ENCODE results near the gene GABRG3. TPM values are rescaled to one million over a fixed set of nuclear protein-coding genes. Genes with fewer than 3 reads are reported as not detected.

GABRG3 gene
- polyA plus RNA-seq, 3 donors = 0.92 to 2.1 (median 1.2) TPM

- no peak for DNase-seq (ENCODE audit: extremely low read depth in 1 of 11, low read depth in 9 of 11, low spot score in 4 of 11)
Measured at GRCh38 chr15:27414168-27414870, 443.3 kb downstream of the GABRG3 start.

DNA sequence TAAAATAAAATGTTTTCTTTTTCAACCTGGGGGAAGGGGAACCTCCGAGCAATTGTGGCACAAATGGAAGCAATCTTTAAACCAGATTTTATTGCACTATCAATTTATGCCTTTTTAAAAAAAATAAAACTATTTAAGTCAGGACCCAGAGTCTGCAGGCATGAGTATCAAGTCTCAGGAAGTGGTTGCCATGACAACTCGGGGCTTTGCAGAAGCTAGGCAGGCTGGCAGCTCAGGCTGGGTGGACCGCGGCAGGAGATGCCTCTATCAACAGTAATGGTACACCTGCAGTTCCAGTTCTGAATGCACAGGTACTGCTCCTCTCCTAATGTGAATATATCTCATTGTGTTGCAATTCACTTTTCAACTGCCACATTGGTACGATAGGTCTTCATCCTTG, 447.7 kb downstream of the GABRG3 start:
- peak in 7 of 11 donors; percentile 34 to 71 (median 44) for DNase-seq (ENCODE audit: extremely low read depth in 1 of 11, low read depth in 9 of 11, low spot score in 4 of 11)

GRCh38 chr15:27422997-27423396, 452.0 kb downstream of the GABRG3 start:
- DNase-seq (ENCODE audit: extremely low read depth in 1 of 11, low read depth in 9 of 11, low spot score in 4 of 11) = no peak

GRCh38 chr15:27426805-27427204, 455.8 kb downstream of the GABRG3 start:
- DNase-seq (ENCODE audit: extremely low read depth in 1 of 11, low read depth in 9 of 11, low spot score in 4 of 11) = peak in 1 of 11 donors; percentile 24

- no peak for DNase-seq (ENCODE audit: extremely low read depth in 1 of 11, low read depth in 9 of 11, low spot score in 4 of 11)
Measured at GRCh38 chr15:27427276-27427675, 456.3 kb downstream of the GABRG3 start.

- no peak for DNase-seq (ENCODE audit: extremely low read depth in 1 of 11, low read depth in 9 of 11, low spot score in 4 of 11)
Measured at GRCh38 chr15:27428151-27428550, 457.2 kb downstream of the GABRG3 start.

DNA sequence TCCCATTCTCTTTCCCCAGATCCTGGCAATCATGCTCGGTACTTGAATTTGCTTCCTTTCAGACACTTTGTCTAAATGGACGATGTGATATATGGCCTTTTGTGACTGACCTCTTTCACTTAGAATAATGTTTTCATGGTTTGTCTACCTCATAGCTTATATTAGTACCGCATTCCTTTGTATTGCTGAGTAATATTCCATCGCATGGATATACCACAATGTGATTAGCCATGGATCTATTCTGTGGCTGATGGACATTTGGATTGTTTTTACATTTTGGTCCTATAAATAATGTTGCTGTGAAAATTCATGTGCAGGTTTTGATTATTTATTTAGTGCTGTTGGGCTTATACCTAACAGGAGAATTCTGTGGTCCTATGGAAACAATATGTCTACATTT, 458.6 kb downstream of the GABRG3 start:
- DNase-seq (ENCODE audit: extremely low read depth in 1 of 11, low read depth in 9 of 11, low spot score in 4 of 11) = no peak

DNA sequence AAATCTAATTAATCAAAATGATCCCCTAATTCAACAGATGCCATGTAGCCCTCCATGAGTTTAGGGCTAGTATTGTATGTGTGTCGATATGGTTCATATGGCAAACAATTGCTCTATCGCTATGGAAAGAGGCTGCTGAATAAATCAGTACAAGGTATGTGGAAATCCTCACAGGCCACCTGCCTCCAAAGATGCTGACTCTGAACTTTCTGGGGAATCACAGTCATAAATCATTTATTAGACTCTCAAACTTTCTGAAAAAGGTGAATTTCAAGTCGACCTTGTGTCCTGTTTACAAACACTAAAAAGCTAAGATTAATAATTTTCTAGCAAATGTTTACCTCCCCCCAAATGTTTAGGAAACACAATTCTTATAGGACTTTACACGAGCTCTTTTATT, 462.6 kb downstream of the GABRG3 start:
- DNase-seq (ENCODE audit: extremely low read depth in 1 of 11, low read depth in 9 of 11, low spot score in 4 of 11) = no peak

DNA sequence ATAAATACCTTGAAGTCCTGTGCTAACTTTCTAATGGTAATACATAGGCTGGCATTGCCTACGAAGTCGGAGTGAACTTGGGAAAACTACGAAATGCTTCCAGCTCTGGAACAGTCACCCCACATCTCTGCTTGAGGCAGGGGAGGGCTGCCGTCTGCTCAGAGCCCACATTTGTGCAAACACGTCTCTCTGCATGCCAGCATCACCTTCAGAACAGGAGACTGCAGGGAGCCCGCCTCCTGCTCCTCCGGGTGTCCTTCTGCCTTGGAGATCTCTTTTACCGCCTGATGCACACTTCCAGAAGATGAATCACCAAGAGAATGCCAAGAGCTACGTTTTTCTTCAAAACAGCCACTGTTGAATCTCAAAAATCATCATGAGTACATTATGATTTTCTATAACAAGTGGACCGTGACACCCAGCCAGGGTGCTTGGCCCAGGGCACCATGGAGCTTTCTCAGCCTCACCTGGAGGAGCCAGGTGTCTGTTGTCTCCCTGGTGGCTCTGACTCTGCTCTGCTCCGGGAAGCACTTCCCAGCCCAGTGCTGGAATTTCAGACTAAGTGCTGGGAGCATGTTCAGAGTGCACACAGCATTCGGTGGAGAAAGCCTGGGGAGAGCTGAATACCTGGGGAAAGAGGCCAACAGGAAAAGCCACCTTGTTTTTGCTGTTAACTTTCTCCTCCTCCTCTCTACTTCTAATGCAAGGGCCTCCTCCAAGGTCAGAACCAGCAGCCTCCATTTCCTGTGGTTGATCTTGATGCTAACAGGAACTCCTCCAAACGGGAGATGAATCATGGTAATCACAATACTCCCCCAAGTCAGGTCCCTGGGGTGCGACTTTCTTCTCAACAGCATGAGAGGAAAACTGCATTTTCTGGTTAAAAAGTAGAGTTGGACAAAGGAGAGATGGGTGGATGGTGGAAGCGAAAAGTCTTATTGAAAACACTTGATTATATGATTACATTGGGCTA, 467.7 kb downstream of the GABRG3 start:
- no peak for DNase-seq (ENCODE audit: extremely low read depth in 1 of 11, low read depth in 9 of 11, low spot score in 4 of 11)

GRCh38 chr15:27441120-27441519, 470.1 kb downstream of the GABRG3 start:
- DNase-seq (ENCODE audit: extremely low read depth in 1 of 11, low read depth in 9 of 11, low spot score in 4 of 11) = no peak

DNA sequence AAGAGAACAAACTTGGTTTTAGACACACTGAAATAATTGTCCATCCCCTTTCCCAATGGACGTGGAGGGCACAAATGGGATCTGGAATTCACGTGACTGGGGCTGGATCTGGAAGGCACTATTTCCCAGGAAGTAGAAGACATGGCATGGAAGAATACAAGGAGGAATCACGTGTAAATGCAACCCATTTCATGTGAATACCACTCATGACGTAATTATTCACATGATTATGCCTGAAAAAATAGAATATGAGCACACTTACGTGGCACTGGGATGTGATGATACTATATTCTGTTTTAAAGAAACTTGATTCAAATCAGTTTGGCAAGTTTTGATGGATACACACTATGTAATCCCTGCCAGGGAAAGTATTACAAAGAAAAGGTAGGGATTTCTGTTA, 477.3 kb downstream of the GABRG3 start:
- no peak for DNase-seq (ENCODE audit: extremely low read depth in 1 of 11, low read depth in 9 of 11, low spot score in 4 of 11)

GRCh38 chr15:27448986-27449385, 478.0 kb downstream of the GABRG3 start:
- DNase-seq (ENCODE audit: extremely low read depth in 1 of 11, low read depth in 9 of 11, low spot score in 4 of 11) = no peak

DNA sequence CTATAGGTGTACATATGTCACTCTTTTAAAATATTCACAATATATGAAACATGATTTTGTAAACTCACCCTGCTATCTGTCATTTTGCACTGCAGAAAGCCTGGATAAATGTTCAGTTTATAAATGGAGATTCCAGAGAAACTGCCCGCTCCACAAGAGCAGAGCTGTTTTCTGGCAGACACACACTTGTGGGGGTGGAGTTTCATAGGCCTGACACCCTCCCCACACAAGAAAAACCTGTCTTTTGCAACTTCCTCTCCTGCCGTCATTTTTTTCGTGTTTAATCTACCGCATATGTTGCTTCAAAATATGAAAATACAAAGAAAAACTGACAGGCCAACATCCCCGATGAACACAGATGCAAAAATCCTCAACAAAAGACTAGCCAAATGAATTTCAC, 479.0 kb downstream of the GABRG3 start:
- no peak for DNase-seq (ENCODE audit: extremely low read depth in 1 of 11, low read depth in 9 of 11, low spot score in 4 of 11)

- DNase-seq (ENCODE audit: extremely low read depth in 1 of 11, low read depth in 9 of 11, low spot score in 4 of 11) = no peak
Measured at GRCh38 chr15:27454281-27455075, 483.5 kb downstream of the GABRG3 start.

DNA sequence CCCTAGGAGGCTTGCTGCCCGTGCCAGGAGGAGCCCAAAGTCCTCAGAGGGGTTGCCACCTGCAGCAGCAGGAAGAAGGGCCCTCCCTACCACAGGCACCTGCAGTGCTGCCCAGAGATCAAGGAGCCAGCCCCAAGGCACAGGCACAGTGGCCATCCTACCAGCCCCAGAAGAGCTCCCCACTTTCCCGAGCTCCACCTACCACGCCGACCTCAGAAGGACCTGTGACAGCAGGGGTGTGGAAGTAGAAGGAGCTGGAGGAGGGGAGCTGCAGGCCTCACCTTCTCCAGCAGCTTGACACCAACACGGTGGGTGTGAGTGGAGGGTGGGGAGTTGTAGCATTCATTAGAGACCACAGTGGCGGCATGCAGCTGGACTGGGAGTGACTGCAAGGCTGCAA, 485.8 kb downstream of the GABRG3 start:
- no peak for DNase-seq (ENCODE audit: extremely low read depth in 1 of 11, low read depth in 9 of 11, low spot score in 4 of 11)

GRCh38 chr15:27457766-27458165, 486.8 kb downstream of the GABRG3 start:
- DNase-seq (ENCODE audit: extremely low read depth in 1 of 11, low read depth in 9 of 11, low spot score in 4 of 11) = no peak

DNA sequence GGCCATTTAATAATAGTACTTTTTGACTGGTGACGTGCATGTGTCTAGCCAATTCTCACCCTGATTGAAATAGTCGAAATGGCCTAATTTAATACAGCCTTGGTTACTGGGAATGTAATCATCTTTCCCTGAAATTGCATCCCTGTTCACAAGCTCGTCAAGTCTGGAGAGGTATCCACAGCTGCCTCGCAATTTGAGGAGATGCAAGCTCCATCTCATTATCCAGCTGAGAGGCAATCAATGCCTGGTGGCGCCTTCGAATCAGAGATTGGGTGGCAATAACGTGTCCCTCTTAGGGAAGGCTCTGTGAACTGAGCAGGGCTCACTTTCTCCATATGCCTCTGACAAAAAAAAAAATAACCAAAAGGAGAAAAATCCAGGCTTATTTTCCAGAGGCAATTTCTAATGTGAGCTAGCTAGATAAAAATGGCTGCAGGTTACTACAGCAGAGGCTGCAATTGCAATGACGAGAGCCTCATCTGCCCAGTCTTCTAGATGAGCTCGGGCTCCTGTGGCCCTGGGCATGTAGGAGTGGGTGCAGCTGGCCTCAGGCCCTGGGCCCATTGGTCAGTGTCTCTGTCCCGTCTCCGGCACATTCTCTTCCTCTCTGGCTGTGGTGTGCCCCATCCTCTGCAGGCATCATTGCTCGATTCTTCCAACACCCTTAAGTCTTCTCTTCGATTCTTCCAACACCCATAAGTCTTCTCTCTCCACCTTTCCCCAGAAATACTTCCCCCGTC, 487.5 kb downstream of the GABRG3 start:
- no peak for DNase-seq (ENCODE audit: extremely low read depth in 1 of 11, low read depth in 9 of 11, low spot score in 4 of 11)

GRCh38 chr15:27459836-27460235, 488.9 kb downstream of the GABRG3 start:
- no peak for DNase-seq (ENCODE audit: extremely low read depth in 1 of 11, low read depth in 9 of 11, low spot score in 4 of 11)

- DNase-seq (ENCODE audit: extremely low read depth in 1 of 11, low read depth in 9 of 11, low spot score in 4 of 11) = no peak
Measured at GRCh38 chr15:27461181-27461580, 490.2 kb downstream of the GABRG3 start.

Measured in renal cortex interstitium (tissue), 11 donors.